ENCODE measurements around the gene XPC.

DNA sequence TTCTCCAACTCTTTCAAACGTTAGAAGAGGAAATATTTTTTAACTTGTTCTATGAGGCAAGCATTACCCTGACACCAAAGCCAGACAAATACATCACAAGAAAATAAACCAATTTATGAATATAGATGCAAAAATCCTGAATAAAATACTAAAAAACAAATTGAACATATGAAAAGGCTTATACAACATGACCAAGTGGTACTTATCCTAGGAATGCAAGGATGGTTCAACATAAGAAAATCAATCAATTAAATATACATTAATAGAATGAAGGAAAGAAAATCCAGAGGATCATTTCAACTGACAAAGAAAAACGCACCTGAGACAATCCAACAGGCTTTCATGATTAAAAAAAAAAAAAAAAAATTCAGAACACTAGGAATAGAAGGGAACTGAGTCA, 17.1 kb downstream of the XPC start:
- TF ChIP-seq, protein P1, sequence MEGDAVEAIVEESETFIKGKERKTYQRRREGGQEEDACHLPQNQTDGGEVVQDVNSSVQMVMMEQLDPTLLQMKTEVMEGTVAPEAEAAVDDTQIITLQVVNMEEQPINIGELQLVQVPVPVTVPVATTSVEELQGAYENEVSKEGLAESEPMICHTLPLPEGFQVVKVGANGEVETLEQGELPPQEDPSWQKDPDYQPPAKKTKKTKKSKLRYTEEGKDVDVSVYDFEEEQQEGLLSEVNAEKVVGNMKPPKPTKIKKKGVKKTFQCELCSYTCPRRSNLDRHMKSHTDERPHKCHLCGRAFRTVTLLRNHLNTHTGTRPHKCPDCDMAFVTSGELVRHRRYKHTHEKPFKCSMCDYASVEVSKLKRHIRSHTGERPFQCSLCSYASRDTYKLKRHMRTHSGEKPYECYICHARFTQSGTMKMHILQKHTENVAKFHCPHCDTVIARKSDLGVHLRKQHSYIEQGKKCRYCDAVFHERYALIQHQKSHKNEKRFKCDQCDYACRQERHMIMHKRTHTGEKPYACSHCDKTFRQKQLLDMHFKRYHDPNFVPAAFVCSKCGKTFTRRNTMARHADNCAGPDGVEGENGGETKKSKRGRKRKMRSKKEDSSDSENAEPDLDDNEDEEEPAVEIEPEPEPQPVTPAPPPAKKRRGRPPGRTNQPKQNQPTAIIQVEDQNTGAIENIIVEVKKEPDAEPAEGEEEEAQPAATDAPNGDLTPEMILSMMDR (IDR thresholded peaks at IDR 0.05), result no peak
- TF ChIP-seq POLR2A (IDR thresholded peaks at IDR 0.05), result no peak
